GM21526 (cell line): Measurements from ENCODE around the gene IGFBP5.

Experiments
- ATAC-seq: cut with Tn5 transposase; IDR thresholded peaks from one replicate; pipeline ENCODE4 v1.9.1; 2021; ENCODE audit warnings: moderate library complexity; ENCODE audit not compliant: unreplicated experiment, low FRiP score

Gene IGFBP5

GRCh38 chr2:216650626-216651257, 44.6 kb downstream of the IGFBP5 start:
- ATAC-seq = no peak

DNA sequence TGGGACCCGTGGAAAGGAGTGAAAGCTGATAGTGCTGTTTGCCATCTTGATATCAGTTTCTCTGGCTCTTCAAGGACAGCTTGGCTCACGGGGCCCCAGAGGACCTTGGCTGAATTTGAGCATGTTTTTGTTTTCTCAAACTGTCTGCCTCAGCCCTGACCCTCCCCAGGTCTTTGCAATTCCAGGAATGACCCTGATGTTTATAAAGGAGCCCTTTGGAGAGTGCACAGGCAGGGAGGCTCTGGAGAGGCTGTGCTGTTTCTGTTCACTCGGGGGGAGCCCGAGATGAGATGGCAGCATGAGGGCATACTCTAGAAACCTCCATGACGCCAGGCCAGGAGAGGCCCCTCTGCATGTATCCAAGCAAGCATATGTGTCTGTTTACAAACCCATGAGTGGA, 45.8 kb downstream of the IGFBP5 start:
- no peak for ATAC-seq

GRCh38 chr2:216648105-216648504, 47.2 kb downstream of the IGFBP5 start:
- ATAC-seq = no peak

DNA sequence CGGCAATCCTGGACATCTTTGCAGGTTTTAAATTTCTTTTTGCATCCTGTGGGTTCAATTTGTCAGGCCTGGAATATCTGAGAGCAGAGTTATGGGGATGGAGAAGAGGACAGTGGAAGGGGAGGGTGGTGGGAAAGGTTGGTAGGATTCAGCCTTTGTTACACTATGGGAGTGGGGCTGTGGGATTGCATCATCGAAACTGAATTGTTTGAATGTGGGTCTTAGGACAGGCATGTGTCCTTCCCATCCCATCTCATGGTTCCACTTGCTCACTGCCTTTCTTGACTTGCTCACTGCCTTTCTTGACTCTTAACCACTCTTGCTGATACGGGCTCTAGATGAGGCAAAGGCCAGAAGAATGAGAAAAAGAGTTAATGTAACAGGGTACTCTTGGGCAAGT, 49.2 kb downstream of the IGFBP5 start:
- no peak for ATAC-seq

GRCh38 chr2:216645636-216645950, 49.8 kb downstream of the IGFBP5 start:
- ATAC-seq = no peak

DNA sequence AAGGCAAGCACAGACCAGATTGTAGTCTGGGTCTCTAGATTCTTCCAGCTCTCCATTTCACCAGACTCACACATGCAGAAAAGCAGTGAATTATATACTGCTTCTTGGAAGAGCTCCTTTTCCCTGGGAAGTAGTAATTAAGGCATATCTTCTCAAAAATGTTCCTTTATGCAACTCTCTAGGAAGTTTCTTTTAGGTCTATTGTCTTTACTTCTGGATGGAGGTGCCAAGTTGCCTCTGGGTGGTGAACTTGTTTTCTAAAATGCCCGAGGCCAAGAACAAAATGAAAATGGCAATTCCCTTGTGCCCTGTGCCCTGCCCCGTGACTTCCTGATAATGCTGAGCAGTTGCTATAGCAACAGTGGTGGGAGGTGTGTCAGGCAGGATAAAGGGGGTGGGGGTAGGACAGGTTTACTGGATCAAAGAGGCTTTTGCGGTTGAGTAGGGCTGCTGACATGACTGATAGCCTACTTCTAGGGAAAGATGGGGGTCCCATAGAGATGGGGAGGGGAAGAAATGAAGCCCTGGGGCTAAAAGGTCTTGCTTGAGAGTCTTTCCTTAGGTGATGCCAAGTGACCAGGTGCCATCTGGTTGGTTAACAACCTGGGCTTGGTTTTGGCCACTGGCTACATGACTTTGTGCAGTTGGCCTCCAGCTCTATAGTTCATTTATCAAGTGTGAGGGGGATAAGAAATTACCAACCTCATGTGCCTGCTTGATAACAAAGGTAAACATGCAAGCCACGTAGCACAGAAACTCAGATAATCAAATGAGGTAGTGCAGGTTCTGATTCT, 50.3 kb downstream of the IGFBP5 start:
- ATAC-seq = no peak

DNA sequence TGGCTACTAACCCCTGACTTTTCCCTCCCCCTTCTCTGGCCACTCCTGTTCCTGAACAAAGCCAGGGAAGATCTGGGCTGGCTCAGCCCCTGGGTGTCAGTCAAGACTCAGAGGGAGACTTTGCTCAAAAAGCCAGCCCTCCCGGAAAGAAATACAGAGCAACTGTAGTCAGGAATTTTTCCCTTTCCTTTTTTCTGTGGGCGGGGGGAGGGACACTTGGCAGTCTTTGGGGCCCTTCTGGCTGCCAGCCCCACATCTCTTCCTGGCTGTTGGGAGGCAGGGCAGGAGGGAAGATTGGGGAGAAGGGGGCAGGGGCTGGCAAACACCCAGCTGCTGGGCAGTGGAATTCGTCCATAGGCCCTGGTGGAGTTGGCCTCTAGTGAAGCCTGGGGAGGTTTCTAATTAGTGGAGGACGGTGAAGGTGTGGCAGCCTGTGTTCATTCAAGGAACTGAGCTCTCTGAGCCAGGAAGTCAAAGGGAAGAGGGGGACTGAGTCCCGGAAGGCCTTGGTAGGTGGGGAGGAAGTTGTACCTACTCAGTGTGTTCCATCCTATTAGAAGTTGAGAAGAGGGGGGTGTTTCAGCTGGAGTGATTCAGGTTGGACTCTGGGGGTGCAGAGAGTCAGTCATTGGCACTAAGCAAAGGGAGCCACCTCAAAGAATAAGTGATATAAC, 51.2 kb downstream of the IGFBP5 start:
- ATAC-seq = no peak

DNA sequence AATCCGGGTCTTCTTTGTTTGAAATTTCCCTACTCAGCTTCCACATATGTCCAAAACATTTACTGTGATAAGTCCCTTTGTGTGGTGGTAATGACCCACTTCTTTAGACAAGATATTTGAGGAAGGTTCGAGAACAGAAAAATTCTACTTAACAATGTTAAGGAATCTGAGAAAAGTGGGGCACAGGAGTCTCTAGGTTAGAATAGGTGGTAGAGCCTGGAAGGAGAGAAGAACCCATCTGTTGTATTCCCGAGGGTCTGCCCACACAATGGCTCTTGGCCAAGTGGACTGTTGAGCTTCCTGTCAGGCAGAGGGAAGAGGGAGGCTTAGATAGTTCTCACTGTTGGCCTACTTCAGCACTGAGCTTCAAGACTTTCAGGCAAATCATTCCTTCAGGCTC, 57.9 kb downstream of the IGFBP5 start:
- no peak for ATAC-seq

GRCh38 chr2:216636551-216637450, 58.5 kb downstream of the IGFBP5 start:
- ATAC-seq = no peak

- ATAC-seq = no peak
These were observed 59.4 kb downstream of the IGFBP5 start for GRCh38 chr2:216635701-216636550.

DNA sequence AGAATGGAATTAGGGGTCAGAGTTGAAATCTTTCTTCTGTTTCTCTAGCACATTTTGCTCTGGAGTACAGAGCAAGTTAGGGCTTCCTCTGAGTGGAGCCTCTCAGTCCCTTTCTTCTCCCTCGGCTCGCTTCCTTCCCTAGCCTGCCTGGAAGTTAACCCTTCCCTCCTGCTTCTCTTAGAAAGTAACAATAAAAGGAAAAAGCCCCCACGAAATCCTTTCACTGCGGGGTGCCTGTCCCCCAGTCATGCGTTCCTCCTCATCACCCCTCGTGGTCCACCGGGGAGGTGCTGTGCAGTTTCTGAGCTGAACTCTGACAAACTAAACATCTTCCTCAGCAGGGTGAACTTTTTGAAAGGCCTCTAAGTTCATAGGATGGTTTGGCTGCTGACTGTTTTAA, 60.2 kb downstream of the IGFBP5 start:
- ATAC-seq = no peak

GRCh38 chr2:216634370-216635148, 60.8 kb downstream of the IGFBP5 start:
- ATAC-seq = no peak

DNA sequence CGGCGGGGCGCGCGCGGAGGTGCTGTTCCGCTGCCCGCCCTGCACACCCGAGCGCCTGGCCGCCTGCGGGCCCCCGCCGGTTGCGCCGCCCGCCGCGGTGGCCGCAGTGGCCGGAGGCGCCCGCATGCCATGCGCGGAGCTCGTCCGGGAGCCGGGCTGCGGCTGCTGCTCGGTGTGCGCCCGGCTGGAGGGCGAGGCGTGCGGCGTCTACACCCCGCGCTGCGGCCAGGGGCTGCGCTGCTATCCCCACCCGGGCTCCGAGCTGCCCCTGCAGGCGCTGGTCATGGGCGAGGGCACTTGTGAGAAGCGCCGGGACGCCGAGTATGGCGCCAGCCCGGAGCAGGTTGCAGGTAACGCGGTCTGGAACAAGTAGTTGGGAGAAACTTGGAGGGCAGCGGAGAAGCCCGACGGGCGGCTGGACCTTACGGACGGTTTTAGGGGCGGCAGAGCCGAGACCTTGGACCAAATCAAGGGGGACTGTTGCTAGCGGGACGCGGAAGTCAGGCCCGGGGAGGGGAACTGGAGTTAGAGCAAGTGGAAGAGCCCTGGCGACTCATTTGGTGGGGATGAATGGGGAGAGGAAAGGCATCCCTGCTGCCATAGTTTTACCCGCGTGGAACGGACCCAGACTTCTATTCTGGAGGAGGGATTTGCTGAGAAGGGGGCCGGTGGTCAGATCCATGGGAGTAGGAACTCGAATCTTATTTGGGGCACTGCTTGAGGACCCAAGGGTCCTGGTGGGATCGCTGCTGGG, 61.6 kb downstream of the IGFBP5 start:
- ATAC-seq = no peak

- no peak for ATAC-seq
These were observed 62.3 kb downstream of the IGFBP5 start, which contains the start of gene IGFBP2 for GRCh38 chr2:216632952-216633615. Gene IGFBP2 (plus strand): TSS chr2:216633420. CDS start chr2:216633524, 104 bp downstream.

DNA sequence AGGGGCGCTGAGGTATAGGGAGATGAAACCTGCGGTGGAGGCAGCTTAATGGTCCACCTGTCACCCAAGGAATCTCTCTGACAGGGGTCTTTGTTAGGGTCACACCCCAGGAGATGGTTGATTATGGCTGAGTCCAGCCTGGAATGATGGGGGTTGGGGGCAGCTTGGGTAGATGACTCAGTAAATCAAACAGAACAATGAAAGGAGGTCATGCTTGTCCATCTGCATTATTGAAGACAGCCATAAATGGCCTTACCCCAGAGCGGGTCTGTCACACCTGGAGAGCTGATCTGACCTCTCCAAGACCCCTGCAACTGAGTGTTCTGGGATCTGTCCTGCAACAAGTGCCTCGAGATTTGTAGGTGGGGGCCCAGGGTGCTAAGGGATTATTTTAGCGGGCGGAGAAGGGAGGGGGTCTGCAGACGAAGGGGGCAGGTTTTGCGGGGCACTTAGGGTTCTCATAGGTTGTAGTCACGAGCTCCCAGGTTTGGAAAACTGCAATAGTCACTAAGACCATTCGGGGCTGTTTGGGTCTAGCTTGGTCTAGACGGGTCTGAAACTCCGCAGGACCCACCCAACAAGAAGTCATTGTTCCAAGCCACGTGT, 62.9 kb downstream of the IGFBP5 start:
- ATAC-seq = no peak

- ATAC-seq = no peak
These were observed 65.6 kb downstream of the IGFBP5 start for GRCh38 chr2:216629784-216630183.

GRCh38 chr2:216626875-216627245, 68.5 kb downstream of the IGFBP5 start:
- no peak for ATAC-seq
